HEK293 (cell line): ENCODE results near the gene UCHL3.

Experiments used
- BCL6B ChIP-seq: fragments of 450-650 bp; formaldehyde crosslinking; IDR thresholded peaks from 2 replicates; pipeline ENCODE4 v1.5.1; 2017; ENCODE audit warnings: missing biosample characterization, missing genetic modification characterization
- GLIS1 ChIP-seq: fragments of 450-650 bp; formaldehyde crosslinking; IDR thresholded peaks from 2 replicates; pipeline ENCODE4 v1.5.1; 2016; ENCODE audit warnings: missing biosample characterization, missing genetic modification characterization
- HIC1 ChIP-seq: fragments of 450-650 bp; formaldehyde crosslinking; IDR thresholded peaks from 2 replicates; pipeline ENCODE4 v1.5.1; 2016; ENCODE audit warnings: missing biosample characterization, missing genetic modification characterization
- INSM2 ChIP-seq: fragments of 450-650 bp; formaldehyde crosslinking; IDR thresholded peaks from 2 replicates; pipeline ENCODE4 v1.5.1; 2016; ENCODE audit warnings: missing biosample characterization, missing genetic modification characterization
- KLF9 ChIP-seq: fragments of 450-650 bp; formaldehyde crosslinking; IDR thresholded peaks from 2 replicates; pipeline ENCODE4 v1.5.1; 2016; ENCODE audit warnings: missing biosample characterization, missing genetic modification characterization, low read depth
- PRDM1 ChIP-seq: fragments of 450-650 bp; formaldehyde crosslinking; IDR thresholded peaks from 2 replicates; pipeline ENCODE4; 2016; ENCODE audit warnings: missing biosample characterization, missing genetic modification characterization
- SCRT1 ChIP-seq: fragments of 450-650 bp; formaldehyde crosslinking; IDR thresholded peaks from 2 replicates; pipeline ENCODE4 v1.5.1; 2016; ENCODE audit warnings: missing biosample characterization, missing genetic modification characterization, borderline replicate concordance
- SCRT2 ChIP-seq: fragments of 450-650 bp; formaldehyde crosslinking; IDR thresholded peaks from 2 replicates; pipeline ENCODE4 v1.5.1; 2016; ENCODE audit warnings: missing biosample characterization, missing genetic modification characterization
- YY2 ChIP-seq: fragments of 450-650 bp; formaldehyde crosslinking; IDR thresholded peaks from 2 replicates; pipeline ENCODE4 v1.5.1; 2016; ENCODE audit warnings: missing biosample characterization, missing genetic modification characterization
- ZBTB21 ChIP-seq: fragments of 450-650 bp; formaldehyde crosslinking; IDR thresholded peaks from 2 replicates; pipeline ENCODE4 v1.5.1; 2017; ENCODE audit warnings: missing biosample characterization, missing genetic modification characterization
- ZBTB44 ChIP-seq: fragments of 450-650 bp; IDR thresholded peaks from 2 replicates; pipeline ENCODE4 v1.5.1; 2018; ENCODE audit warnings: missing biosample characterization, mild to moderate bottlenecking, missing genetic modification characterization
- ZFHX2 ChIP-seq: fragments of 450-650 bp; formaldehyde crosslinking; conservative IDR thresholded peaks from 2 replicates; pipeline ENCODE4 v1.5.1; 2016; ENCODE audit warnings: missing biosample characterization, missing genetic modification characterization
- ZNF146 ChIP-seq: fragments of 450-650 bp; formaldehyde crosslinking; IDR thresholded peaks from 2 replicates; pipeline ENCODE4 v1.5.1; 2016; ENCODE audit warnings: missing biosample characterization, missing genetic modification characterization
- ZNF202 ChIP-seq: fragments of 450-650 bp; formaldehyde crosslinking; IDR thresholded peaks from 2 replicates; pipeline ENCODE4 v1.5.1; 2016; ENCODE audit warnings: missing biosample characterization, missing genetic modification characterization, borderline replicate concordance
- ZNF23 ChIP-seq: fragments of 450-650 bp; formaldehyde crosslinking; IDR thresholded peaks from 2 replicates; pipeline ENCODE4 v1.5.1; 2016; ENCODE audit warnings: missing biosample characterization, missing genetic modification characterization, borderline replicate concordance
- ZNF239 ChIP-seq: fragments of 450-650 bp; formaldehyde crosslinking; IDR thresholded peaks from 2 replicates; pipeline ENCODE4 v1.5.1; 2016; ENCODE audit warnings: missing biosample characterization, missing genetic modification characterization
- ZNF26 ChIP-seq: fragments of 450-650 bp; formaldehyde crosslinking; IDR thresholded peaks from 2 replicates; pipeline ENCODE4 v1.5.1; 2016; ENCODE audit warnings: missing biosample characterization, missing genetic modification characterization
- ZNF324 ChIP-seq: fragments of 450-650 bp; formaldehyde crosslinking; IDR thresholded peaks from 2 replicates; pipeline ENCODE4 v1.5.1; 2016; ENCODE audit warnings: missing biosample characterization, missing genetic modification characterization
- ZNF426 ChIP-seq: fragments of 450-650 bp; formaldehyde crosslinking; IDR thresholded peaks from 2 replicates; pipeline ENCODE4 v1.5.1; 2017; ENCODE audit warnings: missing biosample characterization, missing genetic modification characterization, mild to moderate bottlenecking, inconsistent platforms, moderate library complexity
- ZNF449 ChIP-seq: fragments of 450-650 bp; formaldehyde crosslinking; IDR thresholded peaks from 2 replicates; pipeline ENCODE4 v1.5.1; 2017; ENCODE audit warnings: missing biosample characterization, mild to moderate bottlenecking, missing genetic modification characterization, moderate library complexity
- ZNF513 ChIP-seq: fragments of 450-650 bp; IDR thresholded peaks from 2 replicates; pipeline ENCODE4 v1.5.1; 2018; ENCODE audit warnings: missing biosample characterization, missing genetic modification characterization
- ZNF549 ChIP-seq: fragments of 450-650 bp; IDR thresholded peaks from 2 replicates; pipeline ENCODE4 v1.5.1; 2018; ENCODE audit warnings: missing biosample characterization, missing genetic modification characterization, mild to moderate bottlenecking, inconsistent platforms, moderate library complexity
- ZNF621 ChIP-seq: fragments of 450-650 bp; formaldehyde crosslinking; IDR thresholded peaks from 2 replicates; pipeline ENCODE4 v1.5.1; 2017; ENCODE audit warnings: missing biosample characterization, missing genetic modification characterization
- ZNF660 ChIP-seq: fragments of 450-650 bp; IDR thresholded peaks from 2 replicates; pipeline ENCODE4 v1.5.1; 2018; ENCODE audit warnings: missing biosample characterization, mild to moderate bottlenecking, missing genetic modification characterization
- ZNF768 ChIP-seq: fragments of 450-650 bp; formaldehyde crosslinking; IDR thresholded peaks from 2 replicates; pipeline ENCODE4 v1.5.1; 2018; ENCODE audit warnings: missing biosample characterization, mild to moderate bottlenecking, missing genetic modification characterization
- ZNF776 ChIP-seq: fragments of 450-650 bp; formaldehyde crosslinking; IDR thresholded peaks from 2 replicates; pipeline ENCODE4 v1.5.0; 2017; ENCODE audit warnings: missing biosample characterization, missing genetic modification characterization, borderline replicate concordance
- ZNF777 ChIP-seq: fragments of 450-650 bp; formaldehyde crosslinking; IDR thresholded peaks from 2 replicates; pipeline ENCODE4 v1.5.1; 2017; ENCODE audit warnings: missing biosample characterization, missing genetic modification characterization, borderline replicate concordance
- ZXDB ChIP-seq: fragments of 450-650 bp; formaldehyde crosslinking; IDR thresholded peaks from 2 replicates; pipeline ENCODE4 v1.5.1; 2016; ENCODE audit warnings: missing biosample characterization, missing genetic modification characterization

UCHL3 gene

GRCh38 chr13:75636436-75637180 lies 87.0 kb downstream of the UCHL3 start (continued):
- peak; percentile 36; the same call in 1 of the 2 replicates for TF ChIP-seq KLF9 (tag by site-specific recombination)
- no peak for TF ChIP-seq SCRT1 (tag by site-specific recombination)
- no peak for TF ChIP-seq INSM2 (tag by site-specific recombination)
- no peak for TF ChIP-seq ZNF239 (tag by site-specific recombination)
- TF ChIP-seq ZNF777 (tag by site-specific recombination) = no peak
- TF ChIP-seq ZNF449 (tag by site-specific recombination) = no peak
- TF ChIP-seq HIC1 (tag by site-specific recombination) = no peak
- TF ChIP-seq ZNF549 (tag by site-specific recombination) = no peak
- peak; percentile 89 for TF ChIP-seq PRDM1 (tag by site-specific recombination)
- peak; percentile 26; the same call in 1 of the 2 replicates for TF ChIP-seq ZFHX2 (tag by site-specific recombination)
- TF ChIP-seq ZNF26 = no peak
- no peak for TF ChIP-seq ZBTB44 (tag by site-specific recombination)
- TF ChIP-seq SCRT2 (tag by site-specific recombination) = peak; percentile 54; the same call in 1 of the 2 replicates
- TF ChIP-seq ZNF202 = no peak
- peak; percentile 12; the same call in 1 of the 2 replicates for TF ChIP-seq GLIS1
- TF ChIP-seq ZNF513 = no peak
- no peak for TF ChIP-seq ZNF146 (tag by site-specific recombination)
- no peak for TF ChIP-seq ZNF426 (tag by site-specific recombination)
- TF ChIP-seq ZXDB (tag by site-specific recombination) = 0 out of 2 replicates have a peak, but pooled peaks have one; percentile 45
- no peak for TF ChIP-seq BCL6B (tag by site-specific recombination)
- no peak for TF ChIP-seq ZNF23
- no peak; the same call in 1 of the 2 replicates for TF ChIP-seq ZNF324 (tag by site-specific recombination)
- TF ChIP-seq YY2 = no peak
- TF ChIP-seq ZNF776 (tag by site-specific recombination) = no peak
- TF ChIP-seq ZNF768 (tag by site-specific recombination) = no peak
- TF ChIP-seq ZBTB21 (tag by site-specific recombination) = no peak
- TF ChIP-seq ZNF621 = no peak
- no peak for TF ChIP-seq ZNF660 (tag by site-specific recombination)
